Spleen (tissue), 11 donors: Measurements from ENCODE around the gene SLC25A24. TPM values are rescaled to one million over a fixed set of nuclear protein-coding genes. Genes with fewer than 3 reads are reported as not detected.

ENCODE experiments used
- DNase-seq: peaks from one replicate; pipeline ENCODE4 v3.0.0-alpha.2; 2020
- H3K27ac ChIP-seq, 8 donors: fragments of 200-600 bp; sonication (generic) in 7 of 8; 1 replicate in 4 of 8; 2 replicates in 4 of 8; pipeline versions ENCODE4 v1.5.0 to v1.8.0; 2016 to 2021; ENCODE audit warnings: inconsistent platforms in 4 of 8, mild to moderate bottlenecking in 4 of 8, moderate library complexity in 1 of 8
- H3K27me3 ChIP-seq, 7 donors: fragments of 200-600 bp; sonication (generic) in 6 of 7; replicated peaks in 1 of 7; 1 replicate in 4 of 7; 2 replicates in 3 of 7; pipeline versions ENCODE4 v1.5.0 to v1.8.0; 2016 to 2021; ENCODE audit warnings: inconsistent platforms in 3 of 7, mild to moderate bottlenecking in 1 of 7
- H3K36me3 ChIP-seq, 6 donors: fragments of 200-600 bp; sonication (generic) in 5 of 6; 1 replicate in 4 of 6; 2 replicates in 2 of 6; pipeline versions ENCODE4 v1.5.0 to v1.8.0; 2016 to 2021; ENCODE audit warnings: inconsistent platforms in 2 of 6
- H3K4me1 ChIP-seq, 6 donors: fragments of 200-600 bp; sonication (generic) in 5 of 6; 1 replicate in 3 of 6; 2 replicates in 3 of 6; pipeline versions ENCODE4 v1.5.0 to v1.8.0; 2016 to 2021; ENCODE audit warnings: inconsistent platforms in 3 of 6
- H3K4me3 ChIP-seq, 8 donors: fragments of 200-600 bp; sonication (generic) in 7 of 8; 1 replicate in 4 of 8; 2 replicates in 4 of 8; pipeline versions ENCODE4 v1.5.0 to v1.8.0; 2016 to 2021; ENCODE audit warnings: inconsistent platforms in 4 of 8, mild to moderate bottlenecking in 4 of 8, moderate library complexity in 2 of 8
- H3K9me3 ChIP-seq, 8 donors: fragments of 200-600 bp; sonication (generic) in 7 of 8; 1 replicate in 4 of 8; 2 replicates in 4 of 8; pipeline versions ENCODE4 v1.5.0 to v1.8.0; 2016 to 2021; ENCODE audit warnings: inconsistent platforms in 4 of 8
- CTCF ChIP-seq, 11 experiments: fragments of 200-600 bp in 7 of 11; fragments of 450-650 bp in 4 of 11; sonication (generic) in 4 of 11; IDR thresholded peaks in 8 of 11; conservative IDR thresholded peaks in 3 of 11; 1 replicate in 7 of 11; 2 replicates in 4 of 11; pipeline versions ENCODE4 v1.4.0 to v1.8.0; 2016 to 2021; ENCODE audit warnings: antibody characterized with exemption in 11 of 11, inconsistent platforms in 4 of 11, mild to moderate bottlenecking in 1 of 11
- POLR2A ChIP-seq, 3 donors: fragments of 450-650 bp; IDR thresholded peaks; one replicate each; pipeline ENCODE4 v1.5.1; 2017; ENCODE audit warnings: antibody characterized with exemption in 3 of 3, mild to moderate bottlenecking in 1 of 3
- WGBS, 5 donors: extraction: QIAGEN DNeasy Blood & Tissue Kit in 3 of 5; methylation state at CpG; one replicate each; pipeline versions ENCODE4 v1.1.5 to v1.1.7; 2013 to 2018; 5-methylcytosine and 5-hydroxymethylcytosine counted together
- intact Hi-C: fragments of 100-400 bp; cut with DNase I; formaldehyde crosslinking; loops from one replicate; pipeline ENCODE4 v1.15.0; 2023; ENCODE audit warnings: low total_unique reads
- polyA plus RNA-seq, 3 donors: library from polyadenylated mRNA; stranded (reverse); fragments of 200-250 nt; gene quantifications; one replicate each; pipeline ENCODE4 v1.2.1, GENCODE V29; 2013
- total RNA-seq, 7 donors: library from RNA; depleted of rRNA in 3 of 7; stranded (reverse); fragments of >200 nt in 3 of 7; fragmentation: NEBNext Ultra II Directional in 4 of 7; extraction: Animal tissue kit (Norgen Biotek cat#: 25700) in 4 of 7; gene quantifications; one replicate each; pipeline versions ENCODE4 v1.1.0 to v1.2.1, GENCODE V29; 2016 to 2021
- donor health status: healthy with polysubstance abuse.
- donor health status: DM: no; HTN: no; CAD: no; lungs with moderate emphysema.
- donor health status: DM: no; HTN: no; CAD: no.
- donor health status: Bipolar disorder and iron deficiency.
- donor health status: healthy.
- donor health status: DM: no; HTN: no; CAD: no.
- donor health status: DM: yes; HTN: yes; CAD: no.

Gene SLC25A24
- total and polyA plus RNA-seq, 10 donors, result 12.2 to 44.4 (median 33.4) TPM

- Histone ChIP-seq H3K27me3 (no peaks in the 10 kb centered on the region), H3K4me1 (peaks cover 2 to 32% (median 19%) of the 10 kb centered on the region in 6 donors), H3K36me3 (no peaks in the 10 kb centered on the region), H3K27ac (no peak overlapping the region), H3K4me3 (no peak overlapping the region), H3K9me3 (no peaks in the 10 kb centered on the region)
- TF ChIP-seq POLR2A (IDR thresholded peaks at IDR 0.05), result no peak
- 88 to 100% (median 92%) methylated on average over 1 of the region's 1 CpG for WGBS, 5 donors
- no peak for DNase-seq
- intact Hi-C loops, result no loop called here
These were observed 114.5 kb downstream of the SLC25A24 start for GRCh38 chr1:108085628-108086027.

DNA sequence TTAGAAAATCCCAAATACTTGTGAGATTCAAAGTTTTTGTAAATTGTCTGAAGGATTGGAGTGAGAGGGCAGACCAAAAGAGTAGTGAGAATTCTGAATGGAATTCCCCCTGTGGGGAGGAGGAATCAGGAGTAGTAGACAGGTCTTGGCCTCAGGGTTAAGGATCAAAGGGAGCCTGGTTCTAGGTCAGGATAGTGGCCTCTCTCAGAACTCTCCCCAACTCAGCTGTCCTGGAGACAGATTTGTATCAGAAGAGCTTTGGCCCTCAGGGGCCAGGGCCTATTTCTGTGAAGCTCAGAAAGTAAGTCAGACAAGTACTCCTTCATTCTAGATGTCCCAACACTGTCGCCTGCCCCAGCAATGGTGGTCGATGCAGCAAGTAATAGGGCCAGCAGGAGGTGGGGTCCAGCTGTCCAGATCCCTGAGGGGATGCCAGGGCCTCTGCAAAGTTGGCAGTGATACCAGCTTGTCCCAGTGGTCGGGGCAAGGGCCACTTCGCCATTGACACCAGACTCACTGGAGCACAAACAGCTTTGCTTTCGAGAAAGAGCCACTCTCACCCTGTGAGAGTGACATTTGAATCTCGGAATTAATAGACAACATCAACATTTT lies 115.2 kb downstream of the SLC25A24 start:
- no peak for TF ChIP-seq CTCF (IDR thresholded peaks at IDR 0.05 in 8 of 11, conservative IDR thresholded peaks at IDR 0.05 in 3 of 11)
- WGBS, 5 donors, result 79 to 98% (median 91%) methylated on average over 6 of the region's 6 CpGs
- peaks cover 7 to 39% (median 26%) of the 10 kb centered on the region in 6 donors for H3K4me1 ChIP-seq
- no peaks in the 10 kb centered on the region for H3K9me3 ChIP-seq
- no peak for DNase-seq
- no peaks in the 10 kb centered on the region for H3K36me3 ChIP-seq
- H3K4me3 ChIP-seq, result no peak overlapping the region
- intact Hi-C loops, result no loop called here
- H3K27me3 ChIP-seq, result no peaks in the 10 kb centered on the region
- no peak overlapping the region for H3K27ac ChIP-seq

Other genes starting within 250 kb of the SLC25A24 start
- 10 to 100 TPM; 28.2 to 63.0 (median 50.0) TPM for gene VAV3, start 235.2 kb downstream of the SLC25A24 start, total RNA-seq
- 10 to 100 TPM; 10.5 to 13.8 (median 13.1) TPM for gene VAV3, start 235.2 kb downstream of the SLC25A24 start, polyA plus RNA-seq
- under 1 TPM in 3 of 7 donors, not detected in 4; 0.14 to 0.33 (median 0.19) TPM for gene NBPF4, start 43.7 kb upstream of the SLC25A24 start, total RNA-seq
- gene NBPF4, start 43.7 kb upstream of the SLC25A24 start, polyA plus RNA-seq, result under 1 TPM in 1 of 3 donors, not detected in 2; 0.03 TPM
- gene NBPF6, start 250.0 kb upstream of the SLC25A24 start, total RNA-seq, result not detected
- under 1 TPM in 1 of 3 donors, not detected in 2; 0.08 TPM for gene NBPF6, start 250.0 kb upstream of the SLC25A24 start, polyA plus RNA-seq